ENCODE measurements around the gene SFT2D2.

Gene SFT2D2

GRCh38 chr1:168287237-168287664, 61.4 kb downstream of the SFT2D2 start:
- Histone ChIP-seq H3K4me3 (ENCODE audit: low read depth, low read length) (no peak overlapping the region), H2AFZ (ENCODE audit: low read length, unreplicated experiment) (no peak overlapping the region), H3K36me3 (ENCODE audit: insufficient read depth, low read length) (no peaks in the 10 kb centered on the region), H3K27me3 (ENCODE audit: insufficient read depth, low read length) (no peaks in the 10 kb centered on the region), H3K27ac (ENCODE audit: low read depth, low read length) (no peak overlapping the region), H3K79me2 (ENCODE audit: control insufficient read depth, insufficient read depth, low read length, unreplicated experiment) (no peaks in the 10 kb centered on the region), H3K4me1 (ENCODE audit: control insufficient read depth, insufficient read depth, low read length, unreplicated experiment) (peaks cover 10% of the 10 kb centered on the region)

- H3K79me2 ChIP-seq (ENCODE audit: control insufficient read depth, insufficient read depth, low read length, unreplicated experiment): no peaks in the 10 kb centered on the region
- no peak overlapping the region for H3K27ac ChIP-seq (ENCODE audit: low read depth, low read length)
- H2AFZ ChIP-seq (ENCODE audit: low read length, unreplicated experiment): no peak overlapping the region
- H3K27me3 ChIP-seq (ENCODE audit: insufficient read depth, low read length): no peaks in the 10 kb centered on the region
- H3K4me1 ChIP-seq (ENCODE audit: control insufficient read depth, insufficient read depth, low read length, unreplicated experiment): peaks cover 10% of the 10 kb centered on the region
- H3K36me3 ChIP-seq (ENCODE audit: insufficient read depth, low read length): no peaks in the 10 kb centered on the region
- H3K4me3 ChIP-seq (ENCODE audit: low read depth, low read length): no peak overlapping the region
Observed at GRCh38 chr1:168288311-168289052, 62.7 kb downstream of the SFT2D2 start.

- Histone ChIP-seq H3K79me2 (ENCODE audit: control insufficient read depth, insufficient read depth, low read length, unreplicated experiment) (no peaks in the 10 kb centered on the region), H2AFZ (ENCODE audit: low read length, unreplicated experiment) (no peak overlapping the region), H3K27me3 (ENCODE audit: insufficient read depth, low read length) (no peaks in the 10 kb centered on the region)
Observed at GRCh38 chr1:168291222-168291837, 65.5 kb downstream of the SFT2D2 start.

GRCh38 chr1:168293356-168293755, 67.6 kb downstream of the SFT2D2 start:
- Histone ChIP-seq H2AFZ (ENCODE audit: low read length, unreplicated experiment) (no peak overlapping the region), H3K4me1 (ENCODE audit: control insufficient read depth, insufficient read depth, low read length, unreplicated experiment) (no peaks in the 10 kb centered on the region), H3K4me3 (ENCODE audit: low read depth, low read length) (no peak overlapping the region), H3K27ac (ENCODE audit: low read depth, low read length) (no peak overlapping the region), H3K27me3 (ENCODE audit: insufficient read depth, low read length) (no peaks in the 10 kb centered on the region), H3K36me3 (ENCODE audit: insufficient read depth, low read length) (no peaks in the 10 kb centered on the region), H3K79me2 (ENCODE audit: control insufficient read depth, insufficient read depth, low read length, unreplicated experiment) (no peaks in the 10 kb centered on the region)

More at GRCh38 chr1:168291222-168291837, 65.5 kb downstream of the SFT2D2 start:
- Histone ChIP-seq H3K36me3 (ENCODE audit: insufficient read depth, low read length) (no peaks in the 10 kb centered on the region), H3K4me1 (ENCODE audit: control insufficient read depth, insufficient read depth, low read length, unreplicated experiment) (peaks cover 10% of the 10 kb centered on the region), H3K4me3 (ENCODE audit: low read depth, low read length) (no peak overlapping the region), H3K27ac (ENCODE audit: low read depth, low read length) (no peak overlapping the region)

GRCh38 chr1:168295411-168296114, 69.8 kb downstream of the SFT2D2 start:
- Histone ChIP-seq H3K27me3 (ENCODE audit: insufficient read depth, low read length) (no peaks in the 10 kb centered on the region), H3K36me3 (ENCODE audit: insufficient read depth, low read length) (no peaks in the 10 kb centered on the region), H3K4me1 (ENCODE audit: control insufficient read depth, insufficient read depth, low read length, unreplicated experiment) (no peaks in the 10 kb centered on the region), H3K79me2 (ENCODE audit: control insufficient read depth, insufficient read depth, low read length, unreplicated experiment) (no peaks in the 10 kb centered on the region), H3K4me3 (ENCODE audit: low read depth, low read length) (no peak overlapping the region), H2AFZ (ENCODE audit: low read length, unreplicated experiment) (no peak overlapping the region), H3K27ac (ENCODE audit: low read depth, low read length) (no peak overlapping the region)

- no peak overlapping the region for H3K4me3 ChIP-seq (ENCODE audit: low read depth, low read length)
- no peak overlapping the region for H3K27ac ChIP-seq (ENCODE audit: low read depth, low read length)
- H2AFZ ChIP-seq (ENCODE audit: low read length, unreplicated experiment): no peak overlapping the region
- H3K79me2 ChIP-seq (ENCODE audit: control insufficient read depth, insufficient read depth, low read length, unreplicated experiment): no peaks in the 10 kb centered on the region
- H3K4me1 ChIP-seq (ENCODE audit: control insufficient read depth, insufficient read depth, low read length, unreplicated experiment): peaks cover 9% of the 10 kb centered on the region
- no peaks in the 10 kb centered on the region for H3K27me3 ChIP-seq (ENCODE audit: insufficient read depth, low read length)
- H3K36me3 ChIP-seq (ENCODE audit: insufficient read depth, low read length): no peaks in the 10 kb centered on the region
Observed at GRCh38 chr1:168297019-168297730, 71.4 kb downstream of the SFT2D2 start.

- H3K27ac ChIP-seq (ENCODE audit: low read depth, low read length): no peak overlapping the region
- H2AFZ ChIP-seq (ENCODE audit: low read length, unreplicated experiment): no peak overlapping the region
- no peaks in the 10 kb centered on the region for H3K79me2 ChIP-seq (ENCODE audit: control insufficient read depth, insufficient read depth, low read length, unreplicated experiment)
- no peaks in the 10 kb centered on the region for H3K27me3 ChIP-seq (ENCODE audit: insufficient read depth, low read length)
- H3K4me3 ChIP-seq (ENCODE audit: low read depth, low read length): no peak overlapping the region
- H3K36me3 ChIP-seq (ENCODE audit: insufficient read depth, low read length): no peaks in the 10 kb centered on the region
- peaks cover 9% of the 10 kb centered on the region for H3K4me1 ChIP-seq (ENCODE audit: control insufficient read depth, insufficient read depth, low read length, unreplicated experiment)
Observed at GRCh38 chr1:168298446-168298845, 72.6 kb downstream of the SFT2D2 start.

- Histone ChIP-seq H3K27ac (ENCODE audit: low read depth, low read length) (no peak overlapping the region), H2AFZ (ENCODE audit: low read length, unreplicated experiment) (no peak overlapping the region), H3K4me3 (ENCODE audit: low read depth, low read length) (no peak overlapping the region), H3K27me3 (ENCODE audit: insufficient read depth, low read length) (no peaks in the 10 kb centered on the region), H3K36me3 (ENCODE audit: insufficient read depth, low read length) (no peaks in the 10 kb centered on the region), H3K79me2 (ENCODE audit: control insufficient read depth, insufficient read depth, low read length, unreplicated experiment) (no peaks in the 10 kb centered on the region), H3K4me1 (ENCODE audit: control insufficient read depth, insufficient read depth, low read length, unreplicated experiment) (peaks cover 9% of the 10 kb centered on the region)
Observed at GRCh38 chr1:168300626-168301025, 74.8 kb downstream of the SFT2D2 start.

GRCh38 chr1:168301664-168302320, 76.0 kb downstream of the SFT2D2 start:
- Histone ChIP-seq H3K79me2 (ENCODE audit: control insufficient read depth, insufficient read depth, low read length, unreplicated experiment) (no peaks in the 10 kb centered on the region), H3K4me3 (ENCODE audit: low read depth, low read length) (no peak overlapping the region), H2AFZ (ENCODE audit: low read length, unreplicated experiment) (no peak overlapping the region), H3K27ac (ENCODE audit: low read depth, low read length) (no peak overlapping the region), H3K36me3 (ENCODE audit: insufficient read depth, low read length) (no peaks in the 10 kb centered on the region), H3K4me1 (ENCODE audit: control insufficient read depth, insufficient read depth, low read length, unreplicated experiment) (peaks cover 9% of the 10 kb centered on the region), H3K27me3 (ENCODE audit: insufficient read depth, low read length) (no peaks in the 10 kb centered on the region)
